H1 (cell line): ENCODE measurements around the gene HMCN1. TPM values are rescaled to one million over a fixed set of nuclear protein-coding genes. Genes with fewer than 3 reads are reported as not detected.

Source experiments
- CTCF ChIA-PET: fragments of 300-600 bp; sonication (Branson Sonifier 250); formaldehyde crosslinking; loops from one replicate; lab custom pipeline; 2021; ENCODE audit not compliant: partially characterized antibody; lab: Charles Lee
- POLR2A ChIA-PET: fragments of 300-600 bp; sonication (Branson Sonifier 250); formaldehyde crosslinking; loops from one replicate; lab custom pipeline; 2021; ENCODE audit warnings: inconsistent platforms; ENCODE audit not compliant: partially characterized antibody; lab: Charles Lee
- DNase-seq, 2 experiments: peaks; one replicate each; pipeline versions ENCODE4 v3.0.0 to v3.0.0-alpha.2; 2010 to 2022; ENCODE audit warnings: low spot score in 2 of 2, low read depth in 1 of 2, mixed read lengths in 1 of 2
- FAIRE-seq: peaks from 2 replicates; lab custom pipeline; 2011; peaks lifted over from hg19 to GRCh38; lab: Jason Lieb, UNC
- H2AFZ ChIP-seq: 2 replicates; pipeline ENCODE4 v1.8.1; 2012; ENCODE audit warnings: low read length, inconsistent platforms
- H2AK5ac ChIP-seq: 2 replicates; pipeline ENCODE4 v1.6.1; 2013; ENCODE audit warnings: low read depth, low read length
- H2BK120ac ChIP-seq: replicated peaks from 2 replicates; pipeline ENCODE3; 2013; ENCODE audit warnings: low read depth, low read length, inconsistent platforms
- H2BK12ac ChIP-seq: 2 replicates; pipeline ENCODE4 v1.6.1; 2013; ENCODE audit warnings: low read depth, low read length
- H2BK15ac ChIP-seq: 2 replicates; pipeline ENCODE4 v1.6.1; 2013; ENCODE audit warnings: low read length
- H2BK20ac ChIP-seq: 2 replicates; pipeline ENCODE4 v1.6.1; 2013; ENCODE audit warnings: low read length
- H2BK5ac ChIP-seq: 2 replicates; pipeline ENCODE4 v1.6.1; 2013; ENCODE audit warnings: low read depth, low read length
- H3K14ac ChIP-seq: 2 replicates; pipeline ENCODE4 v1.6.1; 2013; ENCODE audit warnings: inconsistent platforms; ENCODE audit not compliant: insufficient read length
- H3K18ac ChIP-seq: 2 replicates; pipeline ENCODE4 v1.6.1; 2013; ENCODE audit warnings: low read length; ENCODE audit errors: extremely low read depth
- H3K23ac ChIP-seq: 2 replicates; pipeline ENCODE4 v1.6.1; 2013; ENCODE audit warnings: inconsistent platforms; ENCODE audit not compliant: insufficient read length
- H3K23me2 ChIP-seq: 2 replicates; pipeline ENCODE4 v1.6.1; 2013; ENCODE audit warnings: low read depth, low read length
- H3K27ac ChIP-seq: 2 replicates; pipeline ENCODE4 v1.6.1; 2011; ENCODE audit warnings: low read depth, low read length, inconsistent platforms
- H3K27me3 ChIP-seq, 4 experiments: replicated peaks in 1 of 4; 1 replicate in 1 of 4; 2 replicates in 3 of 4; pipeline versions ENCODE4 v1.6.1 to v1.8.1; 2011 to 2013; ENCODE audit warnings: low read length in 3 of 4, mild to moderate bottlenecking in 3 of 4, inconsistent platforms in 2 of 4, mixed read lengths in 2 of 4, moderate library complexity in 1 of 4; ENCODE audit not compliant: control insufficient read depth in 3 of 4, insufficient read depth in 3 of 4; ENCODE audit errors: extremely low read depth in 1 of 4
- H3K36me3 ChIP-seq, 4 experiments: 2 replicates each; pipeline versions ENCODE4 v1.6.1 to v1.8.1; 2011 to 2013; ENCODE audit warnings: mild to moderate bottlenecking in 4 of 4, low read length in 3 of 4, moderate library complexity in 2 of 4, control low read depth in 1 of 4, inconsistent platforms in 1 of 4; ENCODE audit not compliant: insufficient read depth in 4 of 4, control insufficient read depth in 2 of 4
- H3K4ac ChIP-seq: replicated peaks from 2 replicates; pipeline ENCODE3; 2013; ENCODE audit warnings: low read length, low read depth, mixed read lengths, inconsistent platforms; ENCODE audit not compliant: insufficient read length
- H3K4me1 ChIP-seq, 4 experiments: replicated peaks in 1 of 4; 1 replicate in 1 of 4; 2 replicates in 3 of 4; pipeline versions ENCODE4 v1.6.1 to v1.8.1; 2011 to 2013; ENCODE audit warnings: low read length in 3 of 4, inconsistent platforms in 2 of 4, mixed read lengths in 1 of 4; ENCODE audit not compliant: insufficient read depth in 4 of 4, control insufficient read depth in 3 of 4
- H3K4me2 ChIP-seq, 2 experiments: 2 replicates each; pipeline versions ENCODE4 v1.6.1 to v1.8.1; 2011 to 2013; ENCODE audit warnings: low read depth in 2 of 2, low read length in 2 of 2, control low read depth in 1 of 2, inconsistent platforms in 1 of 2, mild to moderate bottlenecking in 1 of 2; ENCODE audit not compliant: insufficient read depth in 1 of 2
- H3K4me3 ChIP-seq, 4 experiments: fragments of 200-600, 300-600 bp in 1 of 4; sonication (generic), shearing (Covaris generic), sonication (Bioruptor Twin) in 1 of 4; 2 replicates each; pipeline versions ENCODE4 v1.5.1 to v1.8.1; 2011 to 2016; ENCODE audit warnings: low read length in 4 of 4, low read depth in 3 of 4, control low read depth in 2 of 4, inconsistent platforms in 2 of 4, mild to moderate bottlenecking in 2 of 4, mixed read lengths in 1 of 4, moderate library complexity in 1 of 4; ENCODE audit not compliant: insufficient read depth in 2 of 4; ENCODE audit errors: extremely low read depth in 1 of 4
- H3K56ac ChIP-seq: replicated peaks from 2 replicates; pipeline ENCODE3; 2013; ENCODE audit warnings: low read depth, mild to moderate bottlenecking, mixed read lengths, low read length, inconsistent platforms; ENCODE audit not compliant: insufficient read length
- H3K79me1 ChIP-seq: 2 replicates; pipeline ENCODE4 v1.6.1; 2013; ENCODE audit warnings: low read depth, low read length, control low read depth
- H3K79me2 ChIP-seq, 2 experiments: 2 replicates each; pipeline versions ENCODE4 v1.6.1 to v1.8.1; 2012 to 2013; ENCODE audit warnings: low read length in 2 of 2, mild to moderate bottlenecking in 2 of 2, inconsistent platforms in 1 of 2; ENCODE audit not compliant: insufficient read depth in 2 of 2, control insufficient read depth in 1 of 2
- H3K9ac ChIP-seq, 4 experiments: replicated peaks in 1 of 4; 1 replicate in 1 of 4; 2 replicates in 3 of 4; pipeline versions ENCODE4 v1.6.1 to v1.8.1; 2011 to 2013; ENCODE audit warnings: low read depth in 3 of 4, low read length in 3 of 4, control low read depth in 2 of 4, mild to moderate bottlenecking in 2 of 4, moderate library complexity in 2 of 4, inconsistent platforms in 1 of 4; ENCODE audit errors: extremely low read depth in 1 of 4
- H3K9me3 ChIP-seq, 2 experiments: 2 replicates each; pipeline versions ENCODE4 v1.6.1 to v1.8.1; 2012 to 2013; ENCODE audit warnings: mild to moderate bottlenecking in 2 of 2, moderate library complexity in 2 of 2, control low read depth in 1 of 2, inconsistent platforms in 1 of 2, low read depth in 1 of 2, low read length in 1 of 2, mixed read lengths in 1 of 2; ENCODE audit not compliant: insufficient read depth in 2 of 2
- H4K20me1 ChIP-seq, 2 experiments: replicated peaks in 1 of 2; 2 replicates each; pipeline versions ENCODE3 to v1.8.1; 2011 to 2013; ENCODE audit warnings: inconsistent platforms in 2 of 2, low read length in 2 of 2, mild to moderate bottlenecking in 1 of 2; ENCODE audit not compliant: insufficient read depth in 2 of 2, control insufficient read depth in 1 of 2
- H4K5ac ChIP-seq: 2 replicates; pipeline ENCODE4 v1.6.1; 2013; ENCODE audit warnings: low read length, low read depth, mixed read lengths, inconsistent platforms; ENCODE audit not compliant: insufficient read length
- H4K8ac ChIP-seq: 2 replicates; pipeline ENCODE4 v1.8.0; 2013; ENCODE audit warnings: mild to moderate bottlenecking, moderate library complexity, low read length, inconsistent platforms; ENCODE audit not compliant: insufficient read depth; ENCODE audit errors: extremely low read depth
- H4K91ac ChIP-seq: replicated peaks from 2 replicates; pipeline ENCODE3; 2013; ENCODE audit warnings: low read length, mixed read lengths, inconsistent platforms; ENCODE audit not compliant: insufficient read length
- ATF3 ChIP-seq: IDR thresholded peaks from 2 replicates; pipeline ENCODE4 v1.6.1; 2011; ENCODE audit warnings: low read depth, mild to moderate bottlenecking, low read length; ENCODE audit not compliant: insufficient read depth
- CTCF ChIP-seq, 3 experiments: IDR thresholded peaks; 1 replicate in 2 of 3; 2 replicates in 1 of 3; pipeline versions ENCODE4 v1.5.1 to v1.6.1; 2011; ENCODE audit warnings: low read length in 3 of 3, mild to moderate bottlenecking in 3 of 3, inconsistent platforms in 2 of 3, low read depth in 1 of 3, moderate library complexity in 1 of 3; ENCODE audit not compliant: insufficient read depth in 1 of 3; ENCODE audit errors: control extremely low read depth in 1 of 3
- EZH2 ChIP-seq: fragments of 200-600 bp; sonication (generic); IDR thresholded peaks from 2 replicates; pipeline ENCODE4 v1.7.1; 2012; ENCODE audit warnings: low read depth, mild to moderate bottlenecking, moderate library complexity, low read length, inconsistent platforms; ENCODE audit not compliant: severe bottlenecking
- KDM4A ChIP-seq: IDR thresholded peaks from one replicate; pipeline ENCODE4 v1.7.1; 2012; ENCODE audit warnings: low read depth, mild to moderate bottlenecking, moderate library complexity, low read length, inconsistent platforms; ENCODE audit not compliant: severe bottlenecking
- SUZ12 ChIP-seq: fragments of 200-600 bp; sonication (generic); IDR thresholded peaks from 2 replicates; pipeline ENCODE4 v1.6.1; 2012; ENCODE audit warnings: mild to moderate bottlenecking, inconsistent platforms, low read length, moderate library complexity, mixed read lengths
- TBP ChIP-seq: IDR thresholded peaks from 2 replicates; pipeline ENCODE4 v1.6.1; 2011; ENCODE audit warnings: low read depth, low read length, improper control_type of control experiment
- WGBS, 2 experiments: shearing (Covaris generic) in 1 of 2; methylation state at CpG; one replicate each; pipeline versions ENCODE4 v1.1.6 to v1.1.7; 2013 to 2015; ENCODE audit warnings: low lambda C conversion rate in 2 of 2, mixed read lengths in 2 of 2, inconsistent platforms in 1 of 2, low coverage in 1 of 2, missing lambda C conversion rate in 1 of 2; ENCODE audit not compliant: insufficient replicate concordance in 2 of 2, insufficient coverage in 1 of 2, insufficient read length in 1 of 2; ENCODE audit errors: extremely low coverage in 1 of 2, missing lambda C conversion rate in 1 of 2; 5-methylcytosine and 5-hydroxymethylcytosine counted together
- polyA plus RNA-seq, 7 experiments: library from polyadenylated mRNA; depleted of rRNA in 3 of 7; stranded (reverse) in 5 of 7; unstranded in 2 of 7; fragments of >200 nt in 5 of 7; fragments of 200-250 nt in 2 of 7; gene quantifications; 1 replicate in 5 of 7; 2 replicates in 1 of 7; 4 replicates in 1 of 7; pipeline versions ENCODE4 v1.2.1 to v1.2.3, GENCODE V29; 2011 to 2013; ENCODE audit warnings: missing spikeins in 2 of 7, mixed read lengths in 2 of 7
- total RNA-seq: library from RNA; stranded (reverse); fragmentation: NEBNext Ultra II Directional; extraction: Animal tissue kit (Norgen Biotek cat#: 25700); gene quantifications from 2 replicates; pipeline ENCODE4 v1.2.1, GENCODE V29; 2021

The HMCN1 gene
- total and polyA plus RNA-seq, 2 of the 8 experiments (the other 6 are each of a cell fraction or from before 2014, with no cell fraction given): 13.8 to 14.6 TPM

- Histone ChIP-seq H4K8ac (no peak overlapping the region), H3K14ac (no peak overlapping the region), H3K4me3 (no peak overlapping the region), H3K4ac (no peak overlapping the region), H4K91ac (no peak overlapping the region), H3K56ac (no peak overlapping the region), H4K20me1 (no peaks in the 10 kb centered on the region), H2BK120ac (no peak overlapping the region), H3K79me2 (no peaks in the 10 kb centered on the region), H3K27me3 (no peaks in the 10 kb centered on the region), H2AK5ac (no peak overlapping the region), H3K9me3 (no peaks in the 10 kb centered on the region), H3K18ac (no peak overlapping the region), H3K23ac (no peak overlapping the region), H3K27ac (no peak overlapping the region), H2BK15ac (no peak overlapping the region), H3K4me2 (no peak overlapping the region), H4K5ac (no peak overlapping the region), H3K9ac (no peak overlapping the region), H2BK20ac (no peak overlapping the region), H2BK12ac (no peak overlapping the region), H3K79me1 (no peaks in the 10 kb centered on the region), H2AFZ (0 out of 2 replicates have a peak overlapping the region, but pooled peaks have one; percentile 24), H2BK5ac (no peak overlapping the region), H3K36me3 (no peaks in the 10 kb centered on the region), H3K23me2 (no peaks in the 10 kb centered on the region), H3K4me1 (no peaks in the 10 kb centered on the region)
- no peak for DNase-seq
- WGBS, 2 experiments: 84% methylated on average over 2 of the region's 2 CpGs; no CpG with 5 or more reads in 1 of the 2 experiments
- ChIA-PET CTCF (interaction anchor here (0.5 to 3.8 kb wide), 6 partner anchors 15 to 493 kb away, joined by 3 to 25 read pairs (median 4); no protein-coding TSS in a partner anchor), POLR2A (no interaction called here)
- no peak for FAIRE-seq
- no peak for TF ChIP-seq ATF3
- no peak for TF ChIP-seq SUZ12
- no peak for TF ChIP-seq CTCF (IDR thresholded peaks at IDR 0.05; ENCODE audit: control extremely low read depth in 1 of 3, insufficient read depth in 1 of 3, low read depth in 1 of 3, low read length in 3 of 3)
- TF ChIP-seq TBP: no peak
- TF ChIP-seq KDM4A: no peak
- TF ChIP-seq EZH2: no peak
Measured at GRCh38 chr1:185722098-185722497, 12.1 kb upstream of the HMCN1 start.
